GM04503 (cell line): Measurements from ENCODE around the gene MGMT.

Experiments
- DNase-seq: peaks from one replicate; pipeline ENCODE4 v3.0.0-alpha.2; 2012; ENCODE audit warnings: low read depth

The MGMT gene

GRCh38 chr10:129455625-129456024, 11.4 kb upstream of the MGMT start:
- DNase-seq, result no peak

GRCh38 chr10:129459762-129460539, 7.1 kb upstream of the MGMT start:
- DNase-seq, result no peak

GRCh38 chr10:129462257-129462795, 4.7 kb upstream of the MGMT start:
- no peak for DNase-seq

GRCh38 chr10:129464251-129464650, 2.8 kb upstream of the MGMT start:
- no peak for DNase-seq

GRCh38 chr10:129465796-129466702, 992 bp upstream of the MGMT start:
- DNase-seq, result no peak

GRCh38 chr10:129467359-129468064, 471 bp downstream of the MGMT start:
- no peak for DNase-seq

GRCh38 chr10:129468187-129468586, 1.1 kb downstream of the MGMT start:
- no peak for DNase-seq

- DNase-seq, result no peak
Observed at GRCh38 chr10:129470103-129470851, 3.2 kb downstream of the MGMT start.

GRCh38 chr10:129471447-129472175, 4.6 kb downstream of the MGMT start:
- DNase-seq, result no peak

- no peak for DNase-seq
Observed at GRCh38 chr10:129472696-129473555, 5.9 kb downstream of the MGMT start.

GRCh38 chr10:129474642-129475041, 7.6 kb downstream of the MGMT start:
- DNase-seq, result no peak

- no peak for DNase-seq
Observed at GRCh38 chr10:129476431-129476830, 9.4 kb downstream of the MGMT start.

GRCh38 chr10:129477051-129477450, 10.0 kb downstream of the MGMT start:
- no peak for DNase-seq

GRCh38 chr10:129481641-129482040, 14.6 kb downstream of the MGMT start:
- DNase-seq, result no peak

GRCh38 chr10:129483430-129484010, 16.5 kb downstream of the MGMT start:
- no peak for DNase-seq

GRCh38 chr10:129486805-129487204, 19.8 kb downstream of the MGMT start:
- no peak for DNase-seq

GRCh38 chr10:129491123-129491734, 24.2 kb downstream of the MGMT start:
- no peak for DNase-seq

- no peak for DNase-seq
Observed at GRCh38 chr10:129494176-129494575, 27.1 kb downstream of the MGMT start.

- no peak for DNase-seq
Observed at GRCh38 chr10:129494740-129495139, 27.7 kb downstream of the MGMT start.
